H1 (cell line): ENCODE results near the gene HNRNPDL. TPM values are rescaled to one million over a fixed set of nuclear protein-coding genes. Genes with fewer than 3 reads are reported as not detected.
"Not testable (repeated sequence)": the region's sequence is repeated elsewhere in the genome, so short reads cannot be mapped to it uniquely, and the experiment has no call there.

Source experiments
- CTCF ChIA-PET: fragments of 300-600 bp; sonication (Branson Sonifier 250); formaldehyde crosslinking; loops from one replicate; lab custom pipeline; 2021; ENCODE audit not compliant: partially characterized antibody; lab: Charles Lee
- POLR2A ChIA-PET: fragments of 300-600 bp; sonication (Branson Sonifier 250); formaldehyde crosslinking; loops from one replicate; lab custom pipeline; 2021; ENCODE audit warnings: inconsistent platforms; ENCODE audit not compliant: partially characterized antibody; lab: Charles Lee
- DNase-seq, 2 experiments: peaks; one replicate each; pipeline versions ENCODE4 v3.0.0 to v3.0.0-alpha.2; 2010 to 2022; ENCODE audit warnings: low spot score in 2 of 2, low read depth in 1 of 2, mixed read lengths in 1 of 2
- FAIRE-seq: peaks from 2 replicates; lab custom pipeline; 2011; peaks lifted over from hg19 to GRCh38; lab: Jason Lieb, UNC
- H2AFZ ChIP-seq: 2 replicates; pipeline ENCODE4 v1.8.1; 2012; ENCODE audit warnings: low read length, inconsistent platforms
- H2AK5ac ChIP-seq: 2 replicates; pipeline ENCODE4 v1.6.1; 2013; ENCODE audit warnings: low read depth, low read length
- H2BK120ac ChIP-seq: replicated peaks from 2 replicates; pipeline ENCODE3; 2013; ENCODE audit warnings: low read depth, low read length, inconsistent platforms
- H2BK12ac ChIP-seq: 2 replicates; pipeline ENCODE4 v1.6.1; 2013; ENCODE audit warnings: low read depth, low read length
- H2BK15ac ChIP-seq: 2 replicates; pipeline ENCODE4 v1.6.1; 2013; ENCODE audit warnings: low read length
- H2BK20ac ChIP-seq: 2 replicates; pipeline ENCODE4 v1.6.1; 2013; ENCODE audit warnings: low read length
- H2BK5ac ChIP-seq: 2 replicates; pipeline ENCODE4 v1.6.1; 2013; ENCODE audit warnings: low read depth, low read length
- H3K14ac ChIP-seq: 2 replicates; pipeline ENCODE4 v1.6.1; 2013; ENCODE audit warnings: inconsistent platforms; ENCODE audit not compliant: insufficient read length
- H3K18ac ChIP-seq: 2 replicates; pipeline ENCODE4 v1.6.1; 2013; ENCODE audit warnings: low read length; ENCODE audit errors: extremely low read depth
- H3K23ac ChIP-seq: 2 replicates; pipeline ENCODE4 v1.6.1; 2013; ENCODE audit warnings: inconsistent platforms; ENCODE audit not compliant: insufficient read length
- H3K23me2 ChIP-seq: 2 replicates; pipeline ENCODE4 v1.6.1; 2013; ENCODE audit warnings: low read depth, low read length
- H3K27ac ChIP-seq: 2 replicates; pipeline ENCODE4 v1.6.1; 2011; ENCODE audit warnings: low read depth, low read length, inconsistent platforms
- H3K27me3 ChIP-seq, 4 experiments: replicated peaks in 1 of 4; 1 replicate in 1 of 4; 2 replicates in 3 of 4; pipeline versions ENCODE4 v1.6.1 to v1.8.1; 2011 to 2013; ENCODE audit warnings: low read length in 3 of 4, mild to moderate bottlenecking in 3 of 4, inconsistent platforms in 2 of 4, mixed read lengths in 2 of 4, moderate library complexity in 1 of 4; ENCODE audit not compliant: control insufficient read depth in 3 of 4, insufficient read depth in 3 of 4; ENCODE audit errors: extremely low read depth in 1 of 4
- H3K36me3 ChIP-seq, 4 experiments: 2 replicates each; pipeline versions ENCODE4 v1.6.1 to v1.8.1; 2011 to 2013; ENCODE audit warnings: mild to moderate bottlenecking in 4 of 4, low read length in 3 of 4, moderate library complexity in 2 of 4, control low read depth in 1 of 4, inconsistent platforms in 1 of 4; ENCODE audit not compliant: insufficient read depth in 4 of 4, control insufficient read depth in 2 of 4
- H3K4ac ChIP-seq: replicated peaks from 2 replicates; pipeline ENCODE3; 2013; ENCODE audit warnings: low read length, low read depth, mixed read lengths, inconsistent platforms; ENCODE audit not compliant: insufficient read length
- H3K4me1 ChIP-seq, 4 experiments: replicated peaks in 1 of 4; 1 replicate in 1 of 4; 2 replicates in 3 of 4; pipeline versions ENCODE4 v1.6.1 to v1.8.1; 2011 to 2013; ENCODE audit warnings: low read length in 3 of 4, inconsistent platforms in 2 of 4, mixed read lengths in 1 of 4; ENCODE audit not compliant: insufficient read depth in 4 of 4, control insufficient read depth in 3 of 4
- H3K4me2 ChIP-seq, 2 experiments: 2 replicates each; pipeline versions ENCODE4 v1.6.1 to v1.8.1; 2011 to 2013; ENCODE audit warnings: low read depth in 2 of 2, low read length in 2 of 2, control low read depth in 1 of 2, inconsistent platforms in 1 of 2, mild to moderate bottlenecking in 1 of 2; ENCODE audit not compliant: insufficient read depth in 1 of 2
- H3K4me3 ChIP-seq, 4 experiments: fragments of 200-600, 300-600 bp in 1 of 4; sonication (generic), shearing (Covaris generic), sonication (Bioruptor Twin) in 1 of 4; 2 replicates each; pipeline versions ENCODE4 v1.5.1 to v1.8.1; 2011 to 2016; ENCODE audit warnings: low read length in 4 of 4, low read depth in 3 of 4, control low read depth in 2 of 4, inconsistent platforms in 2 of 4, mild to moderate bottlenecking in 2 of 4, mixed read lengths in 1 of 4, moderate library complexity in 1 of 4; ENCODE audit not compliant: insufficient read depth in 2 of 4; ENCODE audit errors: extremely low read depth in 1 of 4
- H3K56ac ChIP-seq: replicated peaks from 2 replicates; pipeline ENCODE3; 2013; ENCODE audit warnings: low read depth, mild to moderate bottlenecking, mixed read lengths, low read length, inconsistent platforms; ENCODE audit not compliant: insufficient read length
- H3K79me1 ChIP-seq: 2 replicates; pipeline ENCODE4 v1.6.1; 2013; ENCODE audit warnings: low read depth, low read length, control low read depth
- H3K79me2 ChIP-seq, 2 experiments: 2 replicates each; pipeline versions ENCODE4 v1.6.1 to v1.8.1; 2012 to 2013; ENCODE audit warnings: low read length in 2 of 2, mild to moderate bottlenecking in 2 of 2, inconsistent platforms in 1 of 2; ENCODE audit not compliant: insufficient read depth in 2 of 2, control insufficient read depth in 1 of 2
- H3K9ac ChIP-seq, 4 experiments: replicated peaks in 1 of 4; 1 replicate in 1 of 4; 2 replicates in 3 of 4; pipeline versions ENCODE4 v1.6.1 to v1.8.1; 2011 to 2013; ENCODE audit warnings: low read depth in 3 of 4, low read length in 3 of 4, control low read depth in 2 of 4, mild to moderate bottlenecking in 2 of 4, moderate library complexity in 2 of 4, inconsistent platforms in 1 of 4; ENCODE audit errors: extremely low read depth in 1 of 4
- H3K9me3 ChIP-seq, 2 experiments: 2 replicates each; pipeline versions ENCODE4 v1.6.1 to v1.8.1; 2012 to 2013; ENCODE audit warnings: mild to moderate bottlenecking in 2 of 2, moderate library complexity in 2 of 2, control low read depth in 1 of 2, inconsistent platforms in 1 of 2, low read depth in 1 of 2, low read length in 1 of 2, mixed read lengths in 1 of 2; ENCODE audit not compliant: insufficient read depth in 2 of 2
- H4K20me1 ChIP-seq, 2 experiments: replicated peaks in 1 of 2; 2 replicates each; pipeline versions ENCODE3 to v1.8.1; 2011 to 2013; ENCODE audit warnings: inconsistent platforms in 2 of 2, low read length in 2 of 2, mild to moderate bottlenecking in 1 of 2; ENCODE audit not compliant: insufficient read depth in 2 of 2, control insufficient read depth in 1 of 2
- H4K5ac ChIP-seq: 2 replicates; pipeline ENCODE4 v1.6.1; 2013; ENCODE audit warnings: low read length, low read depth, mixed read lengths, inconsistent platforms; ENCODE audit not compliant: insufficient read length
- H4K8ac ChIP-seq: 2 replicates; pipeline ENCODE4 v1.8.0; 2013; ENCODE audit warnings: mild to moderate bottlenecking, moderate library complexity, low read length, inconsistent platforms; ENCODE audit not compliant: insufficient read depth; ENCODE audit errors: extremely low read depth
- H4K91ac ChIP-seq: replicated peaks from 2 replicates; pipeline ENCODE3; 2013; ENCODE audit warnings: low read length, mixed read lengths, inconsistent platforms; ENCODE audit not compliant: insufficient read length
- WGBS, 2 experiments: shearing (Covaris generic) in 1 of 2; methylation state at CpG; one replicate each; pipeline versions ENCODE4 v1.1.6 to v1.1.7; 2013 to 2015; ENCODE audit warnings: low lambda C conversion rate in 2 of 2, mixed read lengths in 2 of 2, inconsistent platforms in 1 of 2, low coverage in 1 of 2, missing lambda C conversion rate in 1 of 2; ENCODE audit not compliant: insufficient replicate concordance in 2 of 2, insufficient coverage in 1 of 2, insufficient read length in 1 of 2; ENCODE audit errors: extremely low coverage in 1 of 2, missing lambda C conversion rate in 1 of 2; 5-methylcytosine and 5-hydroxymethylcytosine counted together
- polyA plus RNA-seq, 7 experiments: library from polyadenylated mRNA; depleted of rRNA in 3 of 7; stranded (reverse) in 5 of 7; unstranded in 2 of 7; fragments of >200 nt in 5 of 7; fragments of 200-250 nt in 2 of 7; gene quantifications; 1 replicate in 5 of 7; 2 replicates in 1 of 7; 4 replicates in 1 of 7; pipeline versions ENCODE4 v1.2.1 to v1.2.3, GENCODE V29; 2011 to 2013; ENCODE audit warnings: missing spikeins in 2 of 7, mixed read lengths in 2 of 7
- total RNA-seq: library from RNA; stranded (reverse); fragmentation: NEBNext Ultra II Directional; extraction: Animal tissue kit (Norgen Biotek cat#: 25700); gene quantifications from 2 replicates; pipeline ENCODE4 v1.2.1, GENCODE V29; 2021

Gene HNRNPDL
- total and polyA plus RNA-seq, 2 of the 8 experiments (the other 6 are each of a cell fraction or from before 2014, with no cell fraction given), result 197 to 411 TPM

DNA sequence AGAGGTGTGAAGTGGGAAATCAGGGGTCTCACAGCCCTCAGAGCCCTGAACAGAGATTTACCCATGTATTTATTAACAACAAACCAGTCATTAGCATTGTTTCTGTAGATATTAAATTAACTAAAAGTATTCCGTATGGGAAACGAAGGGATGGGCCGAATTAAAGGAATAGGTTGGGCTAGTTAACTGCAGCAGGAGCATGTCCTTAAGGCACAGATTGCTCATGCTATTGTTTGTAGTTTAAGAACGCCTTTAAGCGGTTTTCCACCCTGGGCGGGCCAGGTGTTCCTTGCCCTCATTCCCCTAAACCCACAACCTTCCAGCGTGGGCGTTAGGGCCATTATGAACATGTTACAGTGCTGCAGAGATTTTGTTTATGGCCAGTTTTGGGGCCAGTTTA is 44.0 kb downstream of the HNRNPDL start:
- DNase-seq, H2AK5ac ChIP-seq, H2AFZ ChIP-seq, H4K20me1 ChIP-seq, H3K4ac ChIP-seq, H4K91ac ChIP-seq, H3K79me2 ChIP-seq, H2BK5ac ChIP-seq, H3K36me3 ChIP-seq, H3K4me3 ChIP-seq, H3K9ac ChIP-seq, H2BK120ac ChIP-seq, H3K23ac ChIP-seq, FAIRE-seq, H4K5ac ChIP-seq, H4K8ac ChIP-seq, H3K79me1 ChIP-seq, H2BK12ac ChIP-seq, H3K4me2 ChIP-seq, H3K4me1 ChIP-seq, H3K18ac ChIP-seq, H3K56ac ChIP-seq, H2BK20ac ChIP-seq, H3K27me3 ChIP-seq, H3K27ac ChIP-seq, H3K23me2 ChIP-seq, H2BK15ac ChIP-seq, H3K14ac ChIP-seq: not testable (repeated sequence)
- H3K9me3 ChIP-seq, result peaks cover 0 to 12% of the 10 kb centered on the region in 2 experiments; a peak in 1 of 4 replicates
- ChIA-PET CTCF (interaction anchor here (1.1 to 1.5 kb wide), 2 partner anchors 8 to 28 kb away, joined by 4 read pairs; no protein-coding TSS in a partner anchor), POLR2A (interaction anchor here (1.2 to 1.4 kb wide), 3 partner anchors 9 to 35 kb away, joined by 4 to 5 read pairs (median 5); partner anchors contain the start of gene HNRNPD)
- 89% methylated on average over 8 of the region's 8 CpGs; no CpG with 5 or more reads in 1 of the 2 experiments for WGBS, 2 experiments
